Activated naive CD4-positive, alpha-beta T cell treated with anti-CD3 and anti-CD28 coated beads for 36 hours (primary cell): Measurements from ENCODE around the gene POLR2E. TPM values are rescaled to one million over a fixed set of nuclear protein-coding genes. Genes with fewer than 3 reads are reported as not detected.

Experiments
- CTCF ChIA-PET: fragments of 350-600 bp; sonication (Branson Sonifier 250); formaldehyde crosslinking; loops from one replicate; lab custom pipeline; 2021; ENCODE audit warnings: antibody characterized with exemption; lab: Charles Lee
- DNase-seq: peaks from one replicate; pipeline ENCODE4 v3.0.0-alpha.2; 2020
- H3K27ac Mint-ChIP-seq: one replicate; pipeline ENCODE4 v1.8.0; 2021; ENCODE audit warnings: mild to moderate bottlenecking, mixed read lengths
- H3K27me3 Mint-ChIP-seq: one replicate; pipeline ENCODE4 v1.8.0; 2021; ENCODE audit warnings: low read depth, mixed read lengths
- H3K36me3 Mint-ChIP-seq: one replicate; pipeline ENCODE4 v1.8.0; 2021; ENCODE audit warnings: low read depth, mixed read lengths
- H3K4me1 Mint-ChIP-seq: one replicate; pipeline ENCODE4 v1.8.0; 2021; ENCODE audit warnings: low read depth, mixed read lengths
- H3K4me3 Mint-ChIP-seq: one replicate; pipeline ENCODE4 v1.8.0; 2021; ENCODE audit warnings: mild to moderate bottlenecking, moderate library complexity, mixed read lengths
- H3K9me3 Mint-ChIP-seq: one replicate; pipeline ENCODE4 v1.8.0; 2021; ENCODE audit warnings: mixed read lengths
- intact Hi-C: fragments of 100-400 bp; cut with micrococcal nuclease; formaldehyde crosslinking; loops from one replicate; pipeline ENCODE4 v1.15.1; 2023
- total RNA-seq, 2 experiments: library from RNA; stranded (reverse); gene quantifications; one replicate each; pipeline ENCODE4 v1.2.3, GENCODE V29; 2021

POLR2E gene
- total RNA-seq, 2 experiments from 2014 or later: 238 to 258 TPM

GRCh38 chr19:1061987-1062386, 33.2 kb downstream of the POLR2E start:
- peaks cover 3% of the 10 kb centered on the region for H3K9me3 Mint-ChIP-seq
- no peak overlapping the region for H3K4me3 Mint-ChIP-seq
- intact Hi-C loops: no loop called here
- CTCF ChIA-PET: interaction anchor here (0.6 kb wide), 1 partner anchor 183 kb away, joined by 3 read pairs; no protein-coding TSS in a partner anchor
- no peak overlapping the region for H3K27ac Mint-ChIP-seq
- DNase-seq: no peak
- peaks cover 6% of the 10 kb centered on the region for H3K36me3 Mint-ChIP-seq
- H3K27me3 Mint-ChIP-seq: no peaks in the 10 kb centered on the region
- H3K4me1 Mint-ChIP-seq: peaks cover 29% of the 10 kb centered on the region

DNA sequence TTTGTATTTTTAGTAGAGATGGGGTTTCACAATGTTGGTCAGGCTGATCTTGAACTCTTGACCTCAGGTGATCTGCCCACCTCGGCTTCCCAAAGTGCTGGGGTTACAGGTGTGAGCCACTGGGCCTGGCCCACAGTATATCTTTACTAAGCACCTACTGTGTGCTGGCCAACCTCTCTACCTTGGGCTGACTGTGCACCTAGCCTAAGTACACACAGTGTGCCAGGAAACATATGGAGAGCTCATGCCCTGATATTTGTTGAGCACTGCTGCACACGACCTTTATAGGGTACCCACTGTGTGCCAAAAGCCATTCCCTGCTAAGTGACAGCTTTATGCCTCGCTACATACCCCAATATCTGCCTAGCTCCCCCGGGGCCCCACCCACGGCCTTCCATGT, 34.5 kb downstream of the POLR2E start:
- peaks cover 14% of the 10 kb centered on the region for H3K36me3 Mint-ChIP-seq
- H3K27me3 Mint-ChIP-seq: no peaks in the 10 kb centered on the region
- DNase-seq: no peak
- intact Hi-C loops: no loop called here
- peaks cover 30% of the 10 kb centered on the region for H3K4me1 Mint-ChIP-seq
- CTCF ChIA-PET: interaction anchor here (0.6 kb wide), 1 partner anchor 76 kb away, joined by 3 read pairs; no protein-coding TSS in a partner anchor
- no peak overlapping the region for H3K4me3 Mint-ChIP-seq
- H3K9me3 Mint-ChIP-seq: peaks cover 3% of the 10 kb centered on the region
- H3K27ac Mint-ChIP-seq: no peak overlapping the region

- DNase-seq: peak; percentile 11
- H3K4me3 Mint-ChIP-seq: no peak overlapping the region
- peak overlapping the region; percentile 23 for H3K27ac Mint-ChIP-seq
- intact Hi-C loops: no loop called here
- peaks cover 14% of the 10 kb centered on the region for H3K36me3 Mint-ChIP-seq
- H3K27me3 Mint-ChIP-seq: no peaks in the 10 kb centered on the region
- H3K9me3 Mint-ChIP-seq: peaks cover 3% of the 10 kb centered on the region
- H3K4me1 Mint-ChIP-seq: peaks cover 17% of the 10 kb centered on the region
- CTCF ChIA-PET: interaction anchor here (0.7 to 1.2 kb wide), 6 partner anchors 9 to 135 kb away, joined by 3 read pairs; no protein-coding TSS in a partner anchor
Observed at GRCh38 chr19:1058112-1058511, 37.1 kb downstream of the POLR2E start.

- H3K4me1 Mint-ChIP-seq: peaks cover 15% of the 10 kb centered on the region
- H3K4me3 Mint-ChIP-seq: no peak overlapping the region
- peak; percentile 60 for DNase-seq
- CTCF ChIA-PET: interaction anchor here (0.9 to 1.2 kb wide), 5 partner anchors 15 to 136 kb away, joined by 3 read pairs; no protein-coding TSS in a partner anchor
- no peaks in the 10 kb centered on the region for H3K27me3 Mint-ChIP-seq
- peaks cover 3% of the 10 kb centered on the region for H3K9me3 Mint-ChIP-seq
- intact Hi-C loops: no loop called here
- H3K36me3 Mint-ChIP-seq: peaks cover 14% of the 10 kb centered on the region
- peak overlapping the region; percentile 57 for H3K27ac Mint-ChIP-seq
Observed at GRCh38 chr19:1057176-1057855, 37.9 kb downstream of the POLR2E start.

DNA sequence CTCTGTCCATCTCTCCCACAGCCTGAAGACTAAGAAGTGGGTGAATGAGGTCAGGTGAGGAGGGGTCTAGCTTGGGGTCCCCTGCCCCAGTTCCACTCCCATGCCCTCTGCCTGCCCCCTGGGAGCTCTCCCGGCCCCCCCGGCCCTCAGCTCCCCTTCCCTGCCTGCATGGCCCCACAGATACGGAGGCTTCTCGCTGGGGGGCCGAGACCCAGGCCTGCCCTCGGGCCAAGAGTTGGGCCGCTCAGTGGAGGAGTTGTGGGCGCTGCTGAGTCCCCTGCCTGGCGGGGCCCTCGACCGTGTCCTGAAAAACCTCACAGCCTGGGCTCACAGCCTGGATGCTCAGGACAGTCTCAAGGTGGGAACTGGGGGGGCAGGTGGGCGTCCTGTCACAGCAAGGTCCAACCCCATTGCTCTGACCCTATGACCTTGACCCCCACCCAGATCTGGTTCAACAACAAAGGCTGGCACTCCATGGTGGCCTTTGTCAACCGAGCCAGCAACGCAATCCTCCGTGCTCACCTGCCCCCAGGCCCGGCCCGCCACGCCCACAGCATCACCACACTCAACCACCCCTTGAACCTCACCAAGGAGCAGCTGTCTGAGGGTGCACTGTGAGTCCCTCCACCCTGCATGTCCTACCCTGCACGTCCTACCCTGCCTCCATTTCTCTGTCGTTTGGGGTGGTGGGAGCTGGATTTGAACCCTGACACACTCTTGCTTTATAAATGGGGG, 39.1 kb downstream of the POLR2E start:
- Mint-ChIP-seq H3K27me3 (no peaks in the 10 kb centered on the region), H3K9me3 (peaks cover 3% of the 10 kb centered on the region), H3K4me1 (peaks cover 18% of the 10 kb centered on the region), H3K4me3 (no peak overlapping the region), H3K36me3 (peaks cover 14% of the 10 kb centered on the region), H3K27ac (no peak overlapping the region)
- intact Hi-C loops: no loop called here
- DNase-seq: no peak
- CTCF ChIA-PET: no interaction called here

- CTCF ChIA-PET: no interaction called here
- H3K9me3 Mint-ChIP-seq: peaks cover 3% of the 10 kb centered on the region
- intact Hi-C loops: no loop called here
Observed at GRCh38 chr19:1055028-1055425, 40.1 kb downstream of the POLR2E start.

DNA sequence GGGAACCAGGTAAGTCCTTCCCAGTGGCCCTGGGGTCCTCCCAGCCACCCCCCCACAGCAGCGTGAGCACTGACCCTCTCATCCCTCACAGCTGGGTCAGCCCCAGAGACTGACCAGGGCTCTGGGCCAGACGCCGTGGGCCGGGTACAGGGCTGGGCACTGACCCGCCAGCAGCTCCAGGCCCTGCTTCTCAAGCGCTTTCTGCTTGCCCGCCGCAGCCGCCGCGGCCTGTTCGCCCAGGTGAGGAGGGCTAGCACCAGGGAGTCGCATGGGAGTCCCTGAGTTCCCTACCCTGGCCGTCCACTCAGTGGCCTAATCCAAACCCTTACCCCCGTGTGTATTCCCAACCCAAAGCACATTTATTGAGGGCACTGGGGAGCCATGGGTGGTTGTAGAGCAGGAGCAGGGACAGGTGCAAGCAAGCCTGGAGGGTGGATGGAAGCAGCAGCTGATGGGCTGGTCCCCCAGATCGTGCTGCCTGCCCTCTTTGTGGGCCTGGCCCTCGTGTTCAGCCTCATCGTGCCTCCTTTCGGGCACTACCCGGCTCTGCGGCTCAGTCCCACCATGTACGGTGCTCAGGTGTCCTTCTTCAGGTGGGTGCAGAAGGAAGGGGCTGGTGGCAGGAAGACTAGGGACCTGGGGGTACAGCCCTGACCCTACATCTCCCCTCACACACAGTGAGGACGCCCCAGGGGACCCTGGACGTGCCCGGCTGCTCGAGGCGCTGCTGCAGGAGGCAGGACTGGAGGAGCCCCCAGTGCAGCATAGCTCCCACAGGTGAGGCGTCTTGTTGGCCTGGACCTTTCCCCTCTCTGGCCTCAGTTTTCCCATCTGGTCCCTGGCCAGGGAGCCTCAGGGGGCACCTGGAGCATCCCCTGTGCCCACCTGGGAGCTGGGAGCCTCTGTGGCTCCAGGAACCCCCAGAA, 40.8 kb downstream of the POLR2E start:
- no peak for DNase-seq
- peaks cover 3% of the 10 kb centered on the region for H3K9me3 Mint-ChIP-seq
- no peak overlapping the region for H3K4me3 Mint-ChIP-seq
- intact Hi-C loops: no loop called here
- peaks cover 14% of the 10 kb centered on the region for H3K36me3 Mint-ChIP-seq
- H3K4me1 Mint-ChIP-seq: peaks cover 18% of the 10 kb centered on the region
- CTCF ChIA-PET: interaction anchor here (0.6 kb wide), 1 partner anchor 190 kb away, joined by 3 read pairs; no protein-coding TSS in a partner anchor
- no peak overlapping the region for H3K27ac Mint-ChIP-seq
- H3K27me3 Mint-ChIP-seq: no peaks in the 10 kb centered on the region

More at GRCh38 chr19:1055028-1055425, 40.1 kb downstream of the POLR2E start:
- H3K36me3 Mint-ChIP-seq: peaks cover 14% of the 10 kb centered on the region
- no peak overlapping the region for H3K4me3 Mint-ChIP-seq
- no peak overlapping the region for H3K27ac Mint-ChIP-seq
- peaks cover 18% of the 10 kb centered on the region for H3K4me1 Mint-ChIP-seq
- H3K27me3 Mint-ChIP-seq: no peaks in the 10 kb centered on the region
- DNase-seq: no peak

DNA sequence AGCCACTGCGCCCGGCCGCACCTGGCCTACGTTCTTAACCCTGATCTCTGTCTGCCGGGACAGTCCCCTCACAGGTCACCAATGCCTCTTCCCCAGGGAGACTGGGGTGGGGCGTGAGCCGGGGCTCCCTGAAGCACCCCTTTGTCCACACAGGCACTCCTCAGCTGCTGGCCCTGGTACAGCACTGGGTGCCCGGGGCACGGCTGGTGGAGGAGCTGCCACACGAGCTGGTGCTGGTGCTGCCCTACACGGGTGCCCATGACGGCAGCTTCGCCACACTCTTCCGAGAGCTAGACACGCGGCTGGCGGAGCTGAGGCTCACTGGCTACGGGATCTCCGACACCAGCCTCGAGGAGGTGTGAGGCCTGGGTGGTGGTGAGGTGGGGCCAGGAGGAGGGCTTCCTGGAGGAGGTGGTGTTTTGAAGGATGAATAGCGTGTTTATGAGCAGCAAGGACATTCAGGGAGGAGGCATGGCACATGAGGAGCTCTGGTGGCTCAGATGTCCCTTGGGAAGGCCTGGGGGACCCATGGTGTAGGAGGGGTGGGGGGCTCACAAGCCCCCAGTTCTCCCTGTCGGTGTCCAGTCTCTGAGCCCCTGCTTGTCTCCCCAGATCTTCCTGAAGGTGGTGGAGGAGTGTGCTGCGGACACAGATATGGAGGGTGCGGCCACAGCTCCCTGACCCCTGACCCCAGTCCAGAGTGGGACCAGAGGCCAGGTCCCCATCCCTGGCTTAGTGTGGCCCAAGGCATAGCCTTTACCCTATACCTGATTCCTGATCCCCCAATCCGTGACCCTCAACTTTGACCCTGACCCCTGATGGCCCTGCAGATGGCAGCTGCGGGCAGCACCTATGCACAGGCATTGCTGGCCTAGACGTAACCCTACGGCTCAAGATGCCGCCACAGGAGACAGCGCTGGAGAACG, 41.7 kb downstream of the POLR2E start:
- H3K9me3 Mint-ChIP-seq: peaks cover 3% of the 10 kb centered on the region
- H3K27me3 Mint-ChIP-seq: no peaks in the 10 kb centered on the region
- peaks cover 14% of the 10 kb centered on the region for H3K36me3 Mint-ChIP-seq
- H3K4me1 Mint-ChIP-seq: peaks cover 18% of the 10 kb centered on the region
- DNase-seq: no peak
- H3K27ac Mint-ChIP-seq: no peak overlapping the region
- no peak overlapping the region for H3K4me3 Mint-ChIP-seq
- intact Hi-C loops: no loop called here
- CTCF ChIA-PET: interaction anchor here (0.6 kb wide), 1 partner anchor 191 kb away, joined by 3 read pairs; no protein-coding TSS in a partner anchor

- H3K4me3 Mint-ChIP-seq: no peak overlapping the region
- peak overlapping the region; percentile 44 for H3K27ac Mint-ChIP-seq
- H3K4me1 Mint-ChIP-seq: peaks cover 11% of the 10 kb centered on the region
- H3K9me3 Mint-ChIP-seq: peaks cover 2% of the 10 kb centered on the region
- H3K36me3 Mint-ChIP-seq: peaks cover 13% of the 10 kb centered on the region
- no peak for DNase-seq
- intact Hi-C loops: no loop called here
- H3K27me3 Mint-ChIP-seq: no peaks in the 10 kb centered on the region
- CTCF ChIA-PET: no interaction called here
Observed at GRCh38 chr19:1052349-1052975, 42.7 kb downstream of the POLR2E start.

GRCh38 chr19:1051791-1052190, 43.4 kb downstream of the POLR2E start:
- intact Hi-C loops: no loop called here
- peaks cover 9% of the 10 kb centered on the region for H3K36me3 Mint-ChIP-seq
- no peak for DNase-seq
- peak overlapping the region; percentile 46 for H3K27ac Mint-ChIP-seq
- H3K4me1 Mint-ChIP-seq: peaks cover 6% of the 10 kb centered on the region
- H3K9me3 Mint-ChIP-seq: no peaks in the 10 kb centered on the region
- CTCF ChIA-PET: no interaction called here
- H3K27me3 Mint-ChIP-seq: no peaks in the 10 kb centered on the region
- no peak overlapping the region for H3K4me3 Mint-ChIP-seq
